ENCODE results near the gene PARL. TPM values are rescaled to one million over a fixed set of nuclear protein-coding genes. Genes with fewer than 3 reads are reported as not detected.

PARL gene
- total RNA-seq, 2 donors from 2014 or later = 36.4 to 44.5 TPM

GRCh38 chr3:183818706-183819624, 65.7 kb downstream of the PARL start:
- DNase-seq (ENCODE audit: low spot score) = no peak
- no peak for ATAC-seq (ENCODE audit: insufficient number of reproducible peaks, low FRiP score, low read depth)

DNA sequence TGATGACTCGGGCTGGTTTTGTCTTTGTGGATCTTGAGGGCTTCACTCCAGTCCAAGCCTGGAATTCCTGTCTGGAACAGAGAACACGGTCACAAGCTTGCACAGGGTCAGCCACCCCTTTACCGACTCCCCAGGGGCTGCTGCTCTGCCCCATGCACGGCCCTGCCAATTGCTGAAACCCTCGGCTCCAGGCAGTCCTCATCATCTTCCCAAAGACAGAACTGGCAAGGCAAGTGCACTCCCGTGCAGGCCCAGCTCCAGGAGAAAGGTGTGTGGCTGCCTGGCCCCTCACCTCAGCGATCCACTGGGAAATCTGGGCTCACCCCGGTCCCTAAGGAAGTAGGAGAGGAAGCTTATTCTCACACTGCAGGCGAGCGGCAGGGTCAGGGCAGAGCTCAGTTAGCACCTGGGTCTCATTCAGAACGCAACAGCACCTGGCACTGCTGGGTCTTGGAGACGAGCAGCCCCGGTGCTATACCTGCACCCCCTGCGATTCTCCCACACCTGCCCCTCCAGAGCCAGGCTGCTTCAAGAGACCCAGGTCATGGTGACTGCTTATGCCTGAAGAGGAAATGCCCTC, 66.5 kb downstream of the PARL start:
- Histone ChIP-seq H3K36me3 (peaks cover 5% of the 10 kb centered on the region), H3K4me3 (no peak overlapping the region), H3K27ac (no peak overlapping the region), H3K4me1 (ENCODE audit: control insufficient read depth in 1 of 2, low read depth in 2 of 2) (peaks cover 0 to 4% of the 10 kb centered on the region in 2 donors), H3K9me3 (no peaks in the 10 kb centered on the region), H3K27me3 (replicated peaks; ENCODE audit: insufficient read depth) (no peaks in the 10 kb centered on the region)
- ATAC-seq (ENCODE audit: insufficient number of reproducible peaks, low FRiP score, low read depth) (no peak), DNase-seq (ENCODE audit: low spot score) (no peak)
- no peak for TF ChIP-seq CTCF (IDR thresholded peaks at IDR 0.05)

More at GRCh38 chr3:183818706-183819624, 65.7 kb downstream of the PARL start:
- TF ChIP-seq CTCF (IDR thresholded peaks at IDR 0.05) = no peak
- Histone ChIP-seq H3K27me3 (replicated peaks; ENCODE audit: insufficient read depth) (no peaks in the 10 kb centered on the region), H3K4me3 (no peak overlapping the region), H3K4me1 (ENCODE audit: control insufficient read depth in 1 of 2, low read depth in 2 of 2) (peaks cover 0 to 4% of the 10 kb centered on the region in 2 donors), H3K36me3 (peaks cover 5% of the 10 kb centered on the region), H3K9me3 (no peaks in the 10 kb centered on the region), H3K27ac (no peak overlapping the region)

- Histone ChIP-seq H3K27me3 (replicated peaks; ENCODE audit: insufficient read depth) (no peaks in the 10 kb centered on the region), H3K36me3 (peaks cover 5% of the 10 kb centered on the region), H3K4me1 (ENCODE audit: control insufficient read depth in 1 of 2, low read depth in 2 of 2) (peaks cover 0 to 4% of the 10 kb centered on the region in 2 donors), H3K4me3 (no peak overlapping the region), H3K9me3 (no peaks in the 10 kb centered on the region), H3K27ac (no peak overlapping the region)
- DNase-seq (ENCODE audit: low spot score) = no peak
- no peak for ATAC-seq (ENCODE audit: insufficient number of reproducible peaks, low FRiP score, low read depth)
- no peak for TF ChIP-seq CTCF (IDR thresholded peaks at IDR 0.05)
These were observed 67.0 kb downstream of the PARL start for GRCh38 chr3:183817639-183818038.

- Histone ChIP-seq H3K9me3 (no peaks in the 10 kb centered on the region), H3K27me3 (replicated peaks; ENCODE audit: insufficient read depth) (no peaks in the 10 kb centered on the region), H3K36me3 (peaks cover 6% of the 10 kb centered on the region), H3K4me1 (ENCODE audit: control insufficient read depth in 1 of 2, low read depth in 2 of 2) (peaks cover 0 to 4% of the 10 kb centered on the region in 2 donors), H3K4me3 (no peak overlapping the region), H3K27ac (no peak overlapping the region)
- ATAC-seq (ENCODE audit: insufficient number of reproducible peaks, low FRiP score, low read depth) (no peak), DNase-seq (ENCODE audit: low spot score) (no peak)
- no peak for TF ChIP-seq CTCF (IDR thresholded peaks at IDR 0.05)
These were observed 67.8 kb downstream of the PARL start for GRCh38 chr3:183816681-183817510.
